Mucosa of stomach (tissue), 1 donor: ENCODE data around the gene RAB3B.

ENCODE experiments used
- H3K27me3 ChIP-seq: one replicate; pipeline ENCODE4 v1.7.0; 2013; ENCODE audit warnings: mild to moderate bottlenecking, low read length; ENCODE audit not compliant: control insufficient read depth, insufficient read depth
- H3K36me3 ChIP-seq: one replicate; pipeline ENCODE4 v1.7.0; 2013; ENCODE audit warnings: low read length; ENCODE audit not compliant: control insufficient read depth, insufficient read depth
- H3K4me1 ChIP-seq: one replicate; pipeline ENCODE4 v1.7.0; 2013; ENCODE audit warnings: mild to moderate bottlenecking, low read length; ENCODE audit not compliant: control insufficient read depth, insufficient read depth
- H3K4me3 ChIP-seq: one replicate; pipeline ENCODE4 v1.7.0; 2013; ENCODE audit warnings: low read length
- H3K9ac ChIP-seq: one replicate; pipeline ENCODE4 v1.7.0; 2013; ENCODE audit warnings: mild to moderate bottlenecking, low read length, moderate library complexity
- H3K9me3 ChIP-seq: one replicate; pipeline ENCODE4 v1.7.0; 2013; ENCODE audit warnings: mild to moderate bottlenecking, low read length, moderate library complexity; ENCODE audit not compliant: control insufficient read depth
- donor health status: Pancreatic carcinoma.

The RAB3B gene

GRCh38 chr1:51922040-51922439 is 68.5 kb downstream of the RAB3B start:
- Histone ChIP-seq H3K9ac (no peak overlapping the region), H3K27me3 (no peaks in the 10 kb centered on the region), H3K9me3 (no peaks in the 10 kb centered on the region), H3K4me3 (no peak overlapping the region), H3K36me3 (no peaks in the 10 kb centered on the region), H3K4me1 (peaks cover 14% of the 10 kb centered on the region)

GRCh38 chr1:51920130-51920529 is 70.4 kb downstream of the RAB3B start:
- no peaks in the 10 kb centered on the region for H3K36me3 ChIP-seq
- no peak overlapping the region for H3K9ac ChIP-seq
- H3K4me3 ChIP-seq = no peak overlapping the region
- peaks cover 14% of the 10 kb centered on the region for H3K4me1 ChIP-seq
- no peaks in the 10 kb centered on the region for H3K27me3 ChIP-seq
- no peaks in the 10 kb centered on the region for H3K9me3 ChIP-seq

DNA sequence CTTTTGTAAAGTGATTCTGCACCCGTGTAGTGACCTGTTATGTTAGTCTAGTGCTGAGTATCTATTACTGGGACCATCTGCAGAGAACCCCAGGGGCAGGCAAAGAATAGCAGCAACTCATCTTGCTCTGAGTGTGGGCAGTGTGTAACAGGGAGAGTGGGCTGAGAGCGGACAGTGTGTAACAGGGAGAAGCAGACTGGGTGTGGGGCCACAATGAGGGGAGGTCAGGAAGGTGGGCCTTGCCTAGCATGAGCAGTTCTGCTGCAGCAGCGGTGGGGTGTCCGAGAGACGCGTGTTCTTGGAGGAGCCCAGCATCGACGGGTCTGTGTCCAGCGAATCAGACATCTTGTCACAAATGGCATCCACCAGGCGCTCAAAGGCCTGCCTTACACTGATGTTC is 70.8 kb downstream of the RAB3B start:
- Histone ChIP-seq H3K4me3 (no peak overlapping the region), H3K9ac (no peak overlapping the region), H3K9me3 (no peaks in the 10 kb centered on the region), H3K36me3 (no peaks in the 10 kb centered on the region), H3K4me1 (peaks cover 14% of the 10 kb centered on the region), H3K27me3 (no peaks in the 10 kb centered on the region)

GRCh38 chr1:51916587-51917405 is 73.7 kb downstream of the RAB3B start:
- no peaks in the 10 kb centered on the region for H3K9me3 ChIP-seq
- no peaks in the 10 kb centered on the region for H3K36me3 ChIP-seq
- H3K27me3 ChIP-seq = no peaks in the 10 kb centered on the region
- no peak overlapping the region for H3K4me3 ChIP-seq
- H3K4me1 ChIP-seq = peaks cover 14% of the 10 kb centered on the region
- no peak overlapping the region for H3K9ac ChIP-seq

DNA sequence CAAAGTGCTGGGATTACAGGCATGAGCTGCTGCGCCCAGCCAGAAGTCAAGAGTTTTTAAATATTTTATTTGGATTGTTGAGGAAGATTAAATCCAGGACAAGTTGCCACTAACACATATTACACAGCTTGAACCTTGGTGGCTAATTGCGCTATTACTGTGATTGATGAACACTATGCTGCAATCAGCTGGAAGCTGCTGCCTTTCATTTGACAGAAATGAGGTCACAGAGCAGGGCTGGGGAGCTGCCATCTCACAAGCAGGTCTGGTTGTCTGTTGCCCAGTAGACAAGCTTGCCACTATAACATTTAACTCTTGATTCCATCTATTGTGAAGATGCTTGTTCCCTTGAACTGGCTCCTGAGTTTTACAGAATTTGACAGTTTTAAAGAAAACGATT is 74.5 kb downstream of the RAB3B start:
- H3K9ac ChIP-seq = no peak overlapping the region
- H3K36me3 ChIP-seq = no peaks in the 10 kb centered on the region
- H3K9me3 ChIP-seq = no peaks in the 10 kb centered on the region
- H3K27me3 ChIP-seq = no peaks in the 10 kb centered on the region
- peaks cover 13% of the 10 kb centered on the region for H3K4me1 ChIP-seq
- no peak overlapping the region for H3K4me3 ChIP-seq

- Histone ChIP-seq H3K4me3 (no peak overlapping the region), H3K4me1 (no peaks in the 10 kb centered on the region), H3K9ac (no peak overlapping the region), H3K27me3 (peaks cover 5% of the 10 kb centered on the region), H3K9me3 (no peaks in the 10 kb centered on the region), H3K36me3 (no peaks in the 10 kb centered on the region)
Observed at GRCh38 chr1:51912881-51913280, 77.6 kb downstream of the RAB3B start.

GRCh38 chr1:51910221-51911000 is 80.1 kb downstream of the RAB3B start:
- no peaks in the 10 kb centered on the region for H3K9me3 ChIP-seq
- H3K36me3 ChIP-seq = no peaks in the 10 kb centered on the region
- H3K4me1 ChIP-seq = no peaks in the 10 kb centered on the region
- peaks cover 5% of the 10 kb centered on the region for H3K27me3 ChIP-seq
- H3K9ac ChIP-seq = no peak overlapping the region
- H3K4me3 ChIP-seq = no peak overlapping the region

DNA sequence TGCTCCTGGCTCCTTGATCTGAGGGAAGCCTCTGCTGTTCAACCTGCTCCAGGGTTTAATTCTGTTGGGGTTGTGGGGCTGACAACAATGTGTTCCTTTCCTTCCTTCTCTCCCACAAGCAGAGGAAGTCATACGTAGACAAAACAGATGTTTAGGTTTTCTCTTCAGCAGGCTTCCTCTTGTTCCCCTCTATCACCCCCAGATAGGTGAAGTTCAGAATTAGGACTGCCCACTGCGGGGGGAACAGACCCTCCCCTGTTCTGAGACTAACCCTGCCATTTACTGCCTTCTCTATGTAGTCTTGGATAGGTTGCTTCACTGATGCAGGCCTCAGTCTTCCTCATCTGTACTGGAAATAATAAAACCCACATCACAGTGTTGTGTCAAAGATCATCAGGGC is 82.0 kb downstream of the RAB3B start:
- Histone ChIP-seq H3K36me3 (no peaks in the 10 kb centered on the region), H3K4me3 (no peak overlapping the region), H3K27me3 (peaks cover 5% of the 10 kb centered on the region), H3K4me1 (no peaks in the 10 kb centered on the region), H3K9ac (no peak overlapping the region), H3K9me3 (no peaks in the 10 kb centered on the region)

DNA sequence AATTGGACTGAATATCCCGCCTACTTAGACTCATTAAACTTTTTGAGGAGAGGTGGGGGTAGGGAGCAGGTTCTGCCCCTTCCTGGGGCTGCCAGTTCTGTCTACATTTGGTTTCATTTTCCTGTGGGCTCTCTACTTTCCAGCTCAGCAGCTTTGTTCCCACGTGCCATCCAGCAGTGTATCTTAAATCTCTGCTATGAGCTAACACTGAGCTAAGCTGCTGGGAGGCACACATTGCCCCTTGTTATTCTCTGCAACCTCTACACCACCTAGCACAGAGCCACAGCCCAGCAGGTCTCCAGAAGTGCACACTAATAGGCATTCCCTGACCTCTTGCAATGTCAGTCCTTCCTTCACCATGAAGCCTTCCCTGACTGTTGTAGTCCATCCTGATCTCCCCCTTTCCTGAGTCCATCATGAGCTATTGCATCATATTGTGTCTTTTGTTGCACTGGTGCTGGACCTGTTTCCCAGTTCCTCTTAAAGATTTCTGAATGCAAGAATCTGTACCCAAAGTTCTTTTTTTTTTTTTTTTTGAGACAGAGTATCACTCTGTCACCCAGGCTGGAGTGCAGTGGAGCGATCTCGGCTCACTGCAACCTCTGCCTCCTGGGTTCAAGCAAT is 83.3 kb downstream of the RAB3B start:
- Histone ChIP-seq H3K27me3 (peaks cover 5% of the 10 kb centered on the region), H3K9me3 (no peaks in the 10 kb centered on the region), H3K36me3 (no peaks in the 10 kb centered on the region), H3K9ac (no peak overlapping the region), H3K4me3 (no peak overlapping the region), H3K4me1 (no peaks in the 10 kb centered on the region)

GRCh38 chr1:51906306-51907078 is 84.0 kb downstream of the RAB3B start:
- H3K9ac ChIP-seq = no peak overlapping the region
- H3K9me3 ChIP-seq = no peaks in the 10 kb centered on the region
- H3K4me3 ChIP-seq = no peak overlapping the region
- no peaks in the 10 kb centered on the region for H3K4me1 ChIP-seq
- H3K36me3 ChIP-seq = no peaks in the 10 kb centered on the region
- H3K27me3 ChIP-seq = peaks cover 5% of the 10 kb centered on the region

DNA sequence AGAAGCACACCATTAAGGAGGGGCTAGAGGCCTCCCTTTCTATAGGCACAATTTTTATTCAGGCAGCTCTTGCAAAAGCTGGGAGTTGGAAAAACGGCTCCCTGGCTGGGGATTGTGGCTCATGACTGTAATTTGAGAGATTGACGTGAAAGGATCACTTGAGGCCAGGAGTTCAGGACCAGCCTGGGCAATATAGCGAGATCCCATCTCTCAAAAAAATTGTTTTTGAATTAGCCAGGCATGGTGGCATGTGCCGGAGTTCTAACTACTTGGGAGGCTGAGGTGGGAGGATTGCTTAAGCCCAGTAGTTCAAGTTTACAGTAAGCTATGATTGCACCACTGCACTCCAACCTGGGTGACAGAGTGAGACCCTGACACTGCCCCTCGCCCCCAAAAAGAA is 88.0 kb downstream of the RAB3B start:
- no peaks in the 10 kb centered on the region for H3K27me3 ChIP-seq

More for the DNA sequence above, 88.0 kb downstream of the RAB3B start:
- Histone ChIP-seq H3K36me3 (no peaks in the 10 kb centered on the region), H3K4me3 (no peak overlapping the region), H3K4me1 (no peaks in the 10 kb centered on the region), H3K9ac (no peak overlapping the region), H3K9me3 (no peaks in the 10 kb centered on the region)
